Smooth muscle cell of the brain vasculature (primary cell): ENCODE measurements around the gene DAB2IP.

Source experiments
- DNase-seq: peaks from one replicate; pipeline ENCODE4 v3.0.0-alpha.2; 2012; ENCODE audit warnings: low read depth, low spot score

Gene DAB2IP

DNA sequence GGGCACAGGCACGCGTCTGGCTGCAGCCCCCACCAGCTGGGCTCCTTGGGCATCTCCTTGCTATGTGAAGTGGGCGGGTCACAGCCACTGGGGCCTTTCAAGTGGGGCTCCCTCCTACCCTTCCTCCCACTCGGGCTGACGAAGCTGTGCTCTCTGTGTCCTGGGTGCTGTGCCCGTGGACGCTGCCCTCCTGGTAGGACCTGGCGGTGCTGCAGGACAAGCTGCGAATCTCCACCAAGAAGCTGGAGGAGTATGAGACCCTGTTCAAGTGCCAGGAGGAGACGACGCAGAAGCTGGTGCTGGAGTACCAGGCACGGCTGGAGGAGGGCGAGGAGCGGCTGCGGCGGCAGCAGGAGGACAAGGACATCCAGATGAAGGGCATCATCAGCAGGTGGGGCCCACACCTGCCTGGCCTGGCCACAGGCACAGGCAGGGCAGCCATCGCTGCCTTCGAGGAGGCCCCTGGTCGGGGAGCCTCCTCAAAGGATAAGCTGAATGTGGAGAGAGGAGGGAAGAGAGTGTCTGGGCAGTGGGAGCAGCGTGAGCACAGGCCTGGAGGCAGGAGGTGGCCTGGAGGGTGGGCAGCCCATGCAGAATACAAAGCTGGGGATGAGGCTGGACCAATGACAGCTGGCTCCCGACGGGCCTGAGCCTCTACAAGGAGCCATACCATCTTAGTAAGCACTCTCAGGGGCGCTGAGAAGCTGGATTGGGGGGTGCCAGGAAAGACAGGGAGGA is 124.7 kb downstream of the DAB2IP start:
- no peak for DNase-seq

- DNase-seq = no peak
These were observed 125.6 kb downstream of the DAB2IP start for GRCh38 chr9:121776739-121777637.

GRCh38 chr9:121778252-121779225 is 127.1 kb downstream of the DAB2IP start:
- DNase-seq = no peak

DNA sequence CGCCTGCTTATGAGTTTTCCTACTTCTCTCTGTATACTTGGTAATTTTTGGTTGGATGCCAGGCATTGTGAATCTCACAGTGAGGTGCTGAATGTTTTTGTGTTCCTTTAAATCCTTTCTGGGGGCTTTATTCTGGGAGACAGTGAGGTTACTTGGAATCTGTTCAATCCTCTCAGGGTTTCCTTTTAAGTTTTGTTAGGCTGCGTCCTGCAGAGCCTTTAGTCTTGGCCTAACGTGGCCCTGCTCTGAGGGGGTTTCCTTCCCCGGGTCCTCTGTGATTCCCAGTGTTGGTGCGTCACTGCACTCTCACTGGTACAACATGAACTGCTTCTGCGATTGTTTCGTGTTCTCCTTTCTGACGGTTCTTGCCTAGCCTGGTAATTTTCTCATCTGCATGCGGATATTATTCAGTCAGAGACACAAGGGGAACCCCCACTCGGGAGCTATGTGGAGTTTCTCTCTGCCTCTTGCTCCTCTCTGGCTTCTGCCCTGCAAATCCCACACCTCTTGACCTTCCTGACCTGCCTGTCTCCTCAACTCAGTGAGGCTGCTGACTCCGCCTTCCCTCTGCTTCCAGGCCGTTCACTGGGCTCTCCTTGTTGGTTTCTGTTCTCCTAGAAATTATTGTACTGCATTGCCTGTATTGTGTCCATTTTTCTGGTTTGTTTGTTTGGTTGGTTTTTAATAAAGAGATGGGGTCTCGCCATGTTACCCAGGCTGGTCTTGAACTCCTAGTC is 128.1 kb downstream of the DAB2IP start:
- peak; percentile 94 for DNase-seq

DNA sequence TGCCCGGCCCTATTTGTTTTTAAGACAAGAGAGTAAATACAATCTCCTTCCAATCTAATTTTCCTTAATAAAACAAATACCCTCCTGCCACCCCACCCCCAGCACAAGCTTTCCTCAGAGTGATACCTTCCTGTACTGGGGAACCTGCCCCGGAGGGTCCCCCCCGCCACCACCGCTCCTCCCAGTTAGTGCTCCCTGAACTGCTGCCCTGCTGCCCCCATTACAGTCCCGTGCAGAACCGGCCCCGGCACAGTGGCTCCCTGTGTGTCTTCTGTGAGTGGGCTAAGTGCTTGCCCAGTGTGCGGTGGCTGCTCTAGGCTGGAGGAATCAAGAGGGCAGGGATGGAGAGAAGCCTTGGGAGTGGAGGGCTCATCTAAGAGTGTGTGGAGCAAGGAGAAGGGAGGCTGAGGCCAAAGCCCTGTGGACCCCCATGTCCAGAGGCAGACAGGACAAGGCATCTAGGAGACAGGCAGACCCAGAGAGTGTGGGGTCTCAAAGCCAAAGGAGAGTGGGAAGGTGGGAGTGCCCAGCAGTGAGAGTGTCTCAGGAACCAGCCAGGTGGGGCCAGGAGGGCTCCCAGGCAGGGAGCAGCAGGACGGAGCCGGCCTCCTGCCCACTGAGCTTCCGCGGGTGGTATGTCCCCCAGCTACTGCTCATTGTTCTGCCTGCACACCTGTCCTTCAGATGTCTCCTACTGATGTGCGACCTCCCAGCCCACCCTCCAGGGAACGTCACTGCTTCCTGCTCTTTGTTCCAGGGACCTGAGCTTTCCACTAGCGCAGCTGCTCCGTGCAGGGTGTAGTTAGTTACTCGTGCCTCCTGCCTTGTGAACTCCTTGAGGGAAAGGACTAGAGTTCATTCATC is 129.0 kb downstream of the DAB2IP start:
- DNase-seq = no peak

DNA sequence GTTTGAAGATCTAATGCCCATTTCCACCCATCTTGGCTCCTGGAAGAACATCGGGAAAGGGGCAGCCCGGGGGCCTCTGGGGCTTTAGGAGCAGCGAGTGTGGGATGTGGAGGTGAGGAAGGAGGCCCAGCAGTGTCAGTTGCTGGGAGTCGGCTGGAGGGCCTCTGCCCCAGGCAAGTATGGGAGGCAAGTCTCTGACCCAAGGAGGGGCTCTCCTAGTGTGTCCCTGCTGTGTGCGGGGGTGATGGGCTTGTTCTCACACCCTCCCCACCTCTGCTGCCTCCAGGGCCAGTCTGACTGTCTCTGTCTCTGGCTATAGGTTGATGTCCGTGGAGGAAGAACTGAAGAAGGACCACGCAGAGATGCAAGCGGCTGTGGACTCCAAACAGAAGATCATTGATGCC is 129.7 kb downstream of the DAB2IP start:
- no peak for DNase-seq

DNA sequence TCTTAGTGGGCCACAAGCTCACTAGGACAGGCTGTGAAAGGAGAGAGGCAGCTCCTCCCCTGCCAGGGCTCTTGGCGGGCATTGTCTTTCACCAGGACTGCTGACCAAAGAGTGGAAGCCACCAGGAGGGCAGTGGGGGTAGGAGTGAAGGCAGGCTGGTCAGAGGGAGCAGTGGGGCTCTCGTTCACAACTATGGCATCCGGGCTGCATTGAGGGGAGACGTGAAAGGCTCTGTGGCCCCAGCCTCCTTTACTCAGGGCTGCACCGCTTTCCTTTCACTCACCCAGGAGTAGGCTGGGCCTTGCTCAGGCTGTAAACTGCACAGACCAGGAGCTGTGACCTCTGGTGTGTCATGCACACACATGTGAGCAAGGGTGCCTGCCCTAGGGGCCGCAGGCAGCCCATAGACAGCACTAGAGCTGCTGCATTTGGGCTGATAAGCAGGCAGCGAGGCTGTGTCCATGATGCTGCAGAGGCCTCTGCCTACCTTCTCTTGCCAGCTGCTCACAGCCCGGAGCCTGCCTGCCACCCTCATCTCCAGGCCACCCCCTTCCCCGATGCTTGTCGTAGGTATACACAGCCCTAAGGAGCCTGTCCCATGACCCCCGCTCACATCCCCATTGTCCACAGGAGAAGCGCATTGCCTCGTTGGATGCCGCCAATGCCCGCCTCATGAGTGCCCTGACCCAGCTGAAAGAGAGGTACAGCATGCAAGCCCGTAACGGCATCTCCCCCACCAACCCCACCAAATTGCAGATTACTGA is 130.4 kb downstream of the DAB2IP start:
- no peak for DNase-seq

GRCh38 chr9:121782514-121783110 is 131.2 kb downstream of the DAB2IP start:
- DNase-seq = no peak

DNA sequence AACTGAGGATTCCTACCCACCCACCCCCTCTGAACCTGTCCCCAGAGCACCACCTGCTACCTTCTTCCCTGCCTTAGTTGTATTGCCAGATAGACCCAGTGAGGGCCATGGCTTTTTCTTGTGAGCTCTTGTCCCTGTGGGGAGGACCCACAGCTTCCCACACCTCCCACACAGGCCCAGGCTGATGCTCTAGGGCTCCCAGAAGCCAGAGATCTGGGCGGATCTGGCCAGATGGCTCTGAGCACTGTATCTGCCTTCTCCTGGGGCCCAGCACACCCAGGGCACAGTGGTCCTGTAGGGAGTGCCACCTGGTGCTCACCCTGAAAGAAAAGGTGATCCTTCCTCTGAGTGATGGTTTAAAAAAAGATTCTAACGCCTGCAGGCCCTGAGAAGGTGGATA is 131.7 kb downstream of the DAB2IP start:
- no peak for DNase-seq

- DNase-seq = no peak
These were observed 132.4 kb downstream of the DAB2IP start for GRCh38 chr9:121783521-121784507.

- DNase-seq = peak; percentile 44
These were observed 133.4 kb downstream of the DAB2IP start for GRCh38 chr9:121784731-121785411.

- DNase-seq = no peak
These were observed 134.5 kb downstream of the DAB2IP start for GRCh38 chr9:121785673-121786542.

DNA sequence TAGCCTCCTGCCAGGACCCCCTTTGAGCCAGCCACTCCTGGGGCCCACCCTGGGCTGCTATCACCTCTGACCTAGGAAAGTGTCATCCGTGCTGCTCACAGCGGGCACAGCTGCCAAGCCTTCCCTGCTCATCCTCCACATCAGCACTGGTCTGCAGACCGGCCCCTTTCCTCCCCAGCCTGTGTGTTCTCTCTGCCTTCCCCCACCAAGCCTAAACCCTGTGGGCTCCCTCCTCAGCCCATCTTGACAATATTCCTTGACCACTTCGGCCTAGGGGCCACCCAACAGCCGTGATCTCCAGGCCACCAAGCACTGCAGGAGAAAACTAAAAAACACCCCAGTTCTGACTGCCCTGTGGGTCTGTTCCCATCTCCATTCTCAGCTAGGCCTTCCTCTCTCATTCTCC is 135.1 kb downstream of the DAB2IP start:
- DNase-seq = no peak

GRCh38 chr9:121786998-121787422 is 135.6 kb downstream of the DAB2IP start:
- DNase-seq = no peak

DNA sequence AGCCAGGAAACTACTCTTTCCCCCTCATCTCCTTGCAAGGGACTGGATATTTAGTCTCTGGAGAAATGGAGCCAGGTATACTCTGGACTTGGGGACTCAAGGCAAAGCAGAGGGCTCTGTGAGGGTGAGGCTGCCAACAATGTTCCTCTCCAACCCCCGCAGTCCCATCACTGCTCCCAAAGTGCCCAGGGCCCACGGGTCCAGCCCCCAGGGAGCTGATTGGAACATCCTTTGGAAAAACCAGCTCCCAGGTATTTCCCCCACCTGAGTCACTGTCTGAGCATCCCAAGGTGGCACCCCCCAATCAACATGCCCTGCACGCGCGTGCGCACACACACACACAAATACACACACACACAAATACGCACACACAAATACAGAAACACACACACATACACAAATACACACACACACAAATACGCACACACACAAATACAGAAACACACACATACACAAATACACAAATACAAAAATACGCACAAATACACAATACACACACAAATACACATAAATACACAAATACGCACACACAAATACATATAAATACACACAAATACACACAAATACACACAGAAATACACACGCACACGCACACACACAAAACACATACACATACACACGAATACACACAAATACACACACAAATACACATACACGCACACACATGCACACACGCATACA is 137.4 kb downstream of the DAB2IP start:
- DNase-seq = no peak
